SK-N-SH (cell line): ENCODE measurements around the gene ZNF248. TPM values are rescaled to one million over a fixed set of nuclear protein-coding genes. Genes with fewer than 3 reads are reported as not detected.

ENCODE experiments used
- CTCF ChIA-PET: fragments of 300-600, 350-600 bp; formaldehyde crosslinking; extraction: SDS; loops from one replicate; lab custom pipeline; 2021; lab: Yijun Ruan, JAX
- POLR2A ChIA-PET: fragments of 350-600 bp; sonication (Branson Sonifier 250); formaldehyde crosslinking; extraction: SDS; loops from one replicate; lab custom pipeline; 2020; ENCODE audit warnings: antibody characterized with exemption, inconsistent platforms; lab: Yijun Ruan, JAX
- DNase-seq: peaks from one replicate; pipeline ENCODE4 v3.0.0; 2012
- H2AFZ ChIP-seq: fragments of 200-600 bp; sonication (generic); 2 replicates; pipeline ENCODE4 v1.8.1; 2016; ENCODE audit warnings: antibody characterized with exemption, mild to moderate bottlenecking, low read depth
- H3F3A ChIP-seq: fragments of 200-600 bp; sonication (generic); replicated peaks from 2 replicates; pipeline ENCODE3; 2016; ENCODE audit warnings: antibody characterized with exemption, mild to moderate bottlenecking; ENCODE audit not compliant: insufficient read depth
- H3K27ac ChIP-seq, 2 experiments: fragments of 200-500 bp in 1 of 2; fragments of 200-600 bp in 1 of 2; sonication (Bioruptor generic) in 1 of 2; sonication (generic), shearing (Covaris generic) in 1 of 2; 2 replicates each; pipeline versions ENCODE4 v1.5.1 to v1.6.1; 2014 to 2016; ENCODE audit warnings: low read depth in 2 of 2, inconsistent platforms in 1 of 2, low read length in 1 of 2, mild to moderate bottlenecking in 1 of 2, mixed read lengths in 1 of 2
- H3K27me3 ChIP-seq: fragments of 200-600 bp; sonication (generic), shearing (Covaris generic); 2 replicates; pipeline ENCODE4 v1.6.1; 2016; ENCODE audit warnings: mixed run types; ENCODE audit not compliant: insufficient read depth
- H3K36me3 ChIP-seq, 2 experiments: fragments of 200-500 bp in 1 of 2; fragments of 200-600 bp in 1 of 2; sonication (Bioruptor generic) in 1 of 2; sonication (generic) in 1 of 2; replicated peaks in 1 of 2; 2 replicates each; pipeline versions ENCODE3 to v1.5.1; 2014 to 2016; ENCODE audit warnings: low read length in 1 of 2, mild to moderate bottlenecking in 1 of 2; ENCODE audit not compliant: insufficient read depth in 2 of 2, control insufficient read depth in 1 of 2
- H3K4me1 ChIP-seq, 2 experiments: fragments of 200-500 bp in 1 of 2; fragments of 200-600 bp in 1 of 2; sonication (Bioruptor generic) in 1 of 2; sonication (generic), shearing (Covaris generic) in 1 of 2; 2 replicates each; pipeline versions ENCODE4 v1.5.1 to v1.6.1; 2014 to 2016; ENCODE audit warnings: low read depth in 1 of 2, low read length in 1 of 2, mixed run types in 1 of 2; ENCODE audit not compliant: insufficient read depth in 2 of 2, control insufficient read depth in 1 of 2
- H3K4me2 ChIP-seq: fragments of 200-600 bp; sonication (generic), shearing (Covaris generic); 2 replicates; pipeline ENCODE4 v1.6.1; 2017; ENCODE audit warnings: mixed run types
- H3K4me3 ChIP-seq, 2 experiments: fragments of 200-500 bp in 1 of 2; fragments of 200-600 bp in 1 of 2; sonication (Bioruptor generic) in 1 of 2; sonication (generic), shearing (Covaris generic) in 1 of 2; 2 replicates each; pipeline versions ENCODE4 v1.5.1 to v1.8.1; 2014 to 2016; ENCODE audit warnings: low read depth in 2 of 2, inconsistent platforms in 1 of 2, low read length in 1 of 2, mild to moderate bottlenecking in 1 of 2, mixed read lengths in 1 of 2, moderate library complexity in 1 of 2
- H3K79me2 ChIP-seq: fragments of 200-600 bp; sonication (generic); 2 replicates; pipeline ENCODE4 v1.8.1; 2017; ENCODE audit warnings: mild to moderate bottlenecking; ENCODE audit not compliant: insufficient read depth
- H3K9ac ChIP-seq: fragments of 200-600 bp; sonication (generic); 2 replicates; pipeline ENCODE4 v1.6.1; 2017; ENCODE audit warnings: mixed run types
- H3K9me2 ChIP-seq: fragments of 200-600 bp; sonication (generic); 2 replicates; pipeline ENCODE4 v1.6.1; 2017; ENCODE audit warnings: mixed run types
- H3K9me3 ChIP-seq: fragments of 200-600 bp; sonication (generic); 2 replicates; pipeline ENCODE4 v1.6.1; 2017; ENCODE audit warnings: mixed run types, mild to moderate bottlenecking, moderate library complexity
- H4K20me1 ChIP-seq: fragments of 200-600 bp; sonication (generic); 2 replicates; pipeline ENCODE4 v1.6.1; 2017; ENCODE audit warnings: mild to moderate bottlenecking, mixed run types; ENCODE audit not compliant: insufficient read depth
- CTCF ChIP-seq: fragments of 200-600 bp; sonication (generic); IDR thresholded peaks from 2 replicates; pipeline ENCODE4 v1.6.1; 2017; ENCODE audit warnings: antibody characterized with exemption, mild to moderate bottlenecking, moderate library complexity
- ELF1 ChIP-seq: IDR thresholded peaks from 2 replicates; pipeline ENCODE4 v1.4.0; 2012
- FOSL2 ChIP-seq: IDR thresholded peaks from 2 replicates; pipeline ENCODE4 v1.4.0; 2012; ENCODE audit warnings: low read depth, mild to moderate bottlenecking, moderate library complexity, borderline replicate concordance
- FOXJ3 ChIP-seq: sonication (generic); formaldehyde crosslinking; IDR thresholded peaks from 2 replicates; pipeline ENCODE4 v1.5.1; 2020; ENCODE audit warnings: mild to moderate bottlenecking, missing genetic modification reagents
- MAX ChIP-seq: IDR thresholded peaks from 2 replicates; pipeline ENCODE4 v1.4.0; 2012; ENCODE audit warnings: low read depth
- MXI1 ChIP-seq: IDR thresholded peaks from 2 replicates; pipeline ENCODE4 v1.6.1; 2012; ENCODE audit warnings: mild to moderate bottlenecking, low read depth, low read length, improper control_type of control experiment
- NRF1 ChIP-seq: IDR thresholded peaks from 2 replicates; pipeline ENCODE4 v1.6.1; 2012; ENCODE audit warnings: low read depth, mild to moderate bottlenecking, low read length
- PBX3 ChIP-seq: IDR thresholded peaks from 2 replicates; pipeline ENCODE4; 2012
- POLR2AphosphoS5 ChIP-seq: IDR thresholded peaks from 2 replicates; pipeline ENCODE4 v1.6.1; 2012; ENCODE audit warnings: low read depth, low read length
- RAD21 ChIP-seq: IDR thresholded peaks from 2 replicates; pipeline ENCODE4 v1.6.1; 2012; ENCODE audit warnings: mild to moderate bottlenecking, low read length
- RCOR1 ChIP-seq: fragments of 150-350 bp; IDR thresholded peaks from 2 replicates; pipeline ENCODE4 v1.6.1; 2017; ENCODE audit warnings: antibody characterized with exemption, low read length
- REST ChIP-seq: IDR thresholded peaks from 2 replicates; pipeline ENCODE4 v1.6.1; 2012; ENCODE audit warnings: mild to moderate bottlenecking, low read depth, low read length, moderate library complexity
- SIN3A ChIP-seq: IDR thresholded peaks from 2 replicates; pipeline ENCODE4 v1.6.1; 2012; ENCODE audit warnings: low read depth, mild to moderate bottlenecking, low read length, moderate library complexity, borderline replicate concordance
- TCF12 ChIP-seq: IDR thresholded peaks from 2 replicates; pipeline ENCODE4 v1.4.0; 2012
- TEAD4 ChIP-seq: IDR thresholded peaks from 2 replicates; pipeline ENCODE4 v1.4.0; 2012; ENCODE audit warnings: mild to moderate bottlenecking, borderline replicate concordance; ENCODE audit not compliant: insufficient read depth
- YY1 ChIP-seq: IDR thresholded peaks from 2 replicates; pipeline ENCODE4 v1.4.0; 2012; ENCODE audit warnings: low read depth, mild to moderate bottlenecking
- ZBTB33 ChIP-seq: IDR thresholded peaks from 2 replicates; pipeline ENCODE4 v1.4.0; 2012; ENCODE audit warnings: low read depth, borderline replicate concordance
- WGBS: methylation state at CpG from one replicate; pipeline ENCODE4 v1.1.6; 2017; ENCODE audit warnings: low lambda C conversion rate; 5-methylcytosine and 5-hydroxymethylcytosine counted together
- polyA plus RNA-seq, 3 experiments: library from polyadenylated mRNA; depleted of rRNA; stranded (reverse); fragments of >200 nt; gene quantifications; 2 replicates each; pipeline ENCODE4 v1.2.3, GENCODE V29; 2012

The ZNF248 gene
- polyA plus RNA-seq, 1 of the 3 experiments (the other 2 are of a cell fraction), result 6.5 TPM

- TF ChIP-seq REST (no peak), POLR2AphosphoS5 (no peak), TCF12 (no peak), MXI1 (no peak), ELF1 (no peak), SIN3A (no peak)
These were observed 25.7 kb downstream of the ZNF248 start (continued) for GRCh38 chr10:37831495-37832333.

GRCh38 chr10:37826806-37827205 lies 30.6 kb downstream of the ZNF248 start:
- Histone ChIP-seq H4K20me1 (no peaks in the 10 kb centered on the region), H2AFZ (no peak overlapping the region), H3K4me3 (no peak overlapping the region), H3K36me3 (peaks cover 35 to 40% of the 10 kb centered on the region in 2 experiments), H3K79me2 (no peaks in the 10 kb centered on the region), H3K4me2 (no peak overlapping the region), H3F3A (no peaks in the 10 kb centered on the region), H3K9me2 (no peaks in the 10 kb centered on the region), H3K27me3 (no peaks in the 10 kb centered on the region), H3K27ac (no peak overlapping the region), H3K9me3 (peaks cover 15% of the 10 kb centered on the region), H3K9ac (no peak overlapping the region), H3K4me1 (no peaks in the 10 kb centered on the region)
- 75% methylated on average over 1 of the region's 1 CpG for WGBS
- no peak for DNase-seq
- CTCF ChIA-PET, result no interaction called here
- TF ChIP-seq RCOR1, result no peak
- TF ChIP-seq ZBTB33, result no peak
- TF ChIP-seq YY1, result no peak
- no peak for TF ChIP-seq FOXJ3 (CRISPR knock-in tag)
- no peak for TF ChIP-seq POLR2AphosphoS5
- TF ChIP-seq MAX, result no peak
- TF ChIP-seq PBX3, result no peak
- TF ChIP-seq RAD21, result no peak
- TF ChIP-seq FOSL2, result no peak
- TF ChIP-seq TEAD4, result no peak
- no peak for TF ChIP-seq NRF1
- no peak for TF ChIP-seq CTCF
- POLR2A ChIA-PET, result no interaction called here
